Mucosa of rectum (tissue), 2 donors: ENCODE data around the gene KCNK15.

ENCODE experiments used
- H3K27ac ChIP-seq, 2 donors: one replicate each; pipeline ENCODE4 v1.7.0; 2013; ENCODE audit warnings: inconsistent platforms in 2 of 2, low read depth in 2 of 2, low read length in 2 of 2
- H3K27me3 ChIP-seq, 2 donors: one replicate each; pipeline ENCODE4 v1.7.0; 2013; ENCODE audit warnings: low read length in 2 of 2; ENCODE audit not compliant: control insufficient read depth in 2 of 2, insufficient read depth in 2 of 2
- H3K36me3 ChIP-seq, 2 donors: one replicate each; pipeline ENCODE4 v1.7.0; 2013; ENCODE audit warnings: low read length in 2 of 2; ENCODE audit not compliant: control insufficient read depth in 2 of 2, insufficient read depth in 2 of 2
- H3K4me1 ChIP-seq, 2 donors: one replicate each; pipeline ENCODE4 v1.7.0; 2013; ENCODE audit warnings: low read length in 2 of 2, mild to moderate bottlenecking in 1 of 2; ENCODE audit not compliant: control insufficient read depth in 2 of 2, insufficient read depth in 2 of 2
- H3K4me3 ChIP-seq, 2 donors: one replicate each; pipeline ENCODE4 v1.7.0; 2013; ENCODE audit warnings: low read length in 2 of 2
- H3K9ac ChIP-seq, 2 donors: one replicate each; pipeline ENCODE4 v1.7.0; 2013; ENCODE audit warnings: low read length in 2 of 2, low read depth in 1 of 2, mild to moderate bottlenecking in 1 of 2
- H3K9me3 ChIP-seq, 2 donors: one replicate each; pipeline ENCODE4 v1.7.0; 2013; ENCODE audit warnings: low read length in 2 of 2; ENCODE audit not compliant: control insufficient read depth in 2 of 2
- donor health status: healthy.
- donor health status: Normal muscosa, but diverticular disease.

Gene KCNK15

DNA sequence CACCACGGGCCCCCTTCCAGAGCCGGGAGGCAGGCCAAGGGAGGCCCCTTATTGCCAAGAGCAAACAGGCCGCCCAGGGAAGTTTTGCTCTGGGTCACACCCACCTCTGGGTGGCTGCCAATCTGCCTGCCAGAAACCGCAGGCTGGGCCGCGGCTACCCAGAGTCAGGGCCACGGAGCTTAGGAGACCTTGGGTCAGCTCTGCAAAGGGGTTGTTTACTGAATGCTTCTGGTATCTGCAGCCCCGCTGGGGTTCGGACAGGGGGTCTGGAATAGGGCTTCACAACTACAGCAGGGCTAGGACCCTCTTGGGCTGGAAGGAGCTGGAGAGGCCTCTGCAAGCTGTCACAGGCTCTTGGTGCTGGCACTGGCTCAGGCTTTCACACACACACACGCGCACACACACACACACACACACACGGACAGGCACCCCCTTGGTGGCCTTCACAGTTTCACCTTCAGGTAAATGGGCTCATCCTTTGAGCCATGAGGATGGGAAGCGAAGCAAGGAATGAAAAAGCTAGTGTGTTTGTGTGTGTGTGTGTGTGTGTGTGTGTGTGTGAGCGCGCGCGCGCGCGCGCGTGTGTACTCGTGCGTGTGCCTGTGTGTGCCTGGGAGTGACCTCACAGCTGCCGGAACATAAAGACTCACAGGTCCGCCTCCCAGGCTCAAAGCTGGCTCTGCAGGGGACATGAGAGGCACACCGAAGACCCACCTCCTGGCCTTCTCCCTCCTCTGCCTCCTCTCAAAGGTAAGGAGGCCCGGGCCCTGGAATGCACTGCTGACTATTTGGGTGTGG lies 30.8 kb upstream of the KCNK15 start, which contains the start of gene CCN5:
TSS of gene CCN5 (plus strand) at position 669 of the 798 bp plus-strand sequence. CDS start at position 691, 22 bp downstream.
- peak within 1 kb of the TSS; percentile 38 to 42 for H3K4me3 ChIP-seq
- H3K27me3 ChIP-seq, result peaks cover 0 to 3% of the 10 kb centered on the region in 2 donors
- H3K27ac ChIP-seq, result peak within 1 kb of the TSS; percentile 3 to 27
- H3K4me1 ChIP-seq, result peaks cover 11 to 13% of the 10 kb centered on the region in 2 donors
- H3K36me3 ChIP-seq, result no peaks in the 10 kb centered on the region
- H3K9me3 ChIP-seq, result no peaks in the 10 kb centered on the region
- H3K9ac ChIP-seq, result no peak within 1 kb of the TSS

DNA sequence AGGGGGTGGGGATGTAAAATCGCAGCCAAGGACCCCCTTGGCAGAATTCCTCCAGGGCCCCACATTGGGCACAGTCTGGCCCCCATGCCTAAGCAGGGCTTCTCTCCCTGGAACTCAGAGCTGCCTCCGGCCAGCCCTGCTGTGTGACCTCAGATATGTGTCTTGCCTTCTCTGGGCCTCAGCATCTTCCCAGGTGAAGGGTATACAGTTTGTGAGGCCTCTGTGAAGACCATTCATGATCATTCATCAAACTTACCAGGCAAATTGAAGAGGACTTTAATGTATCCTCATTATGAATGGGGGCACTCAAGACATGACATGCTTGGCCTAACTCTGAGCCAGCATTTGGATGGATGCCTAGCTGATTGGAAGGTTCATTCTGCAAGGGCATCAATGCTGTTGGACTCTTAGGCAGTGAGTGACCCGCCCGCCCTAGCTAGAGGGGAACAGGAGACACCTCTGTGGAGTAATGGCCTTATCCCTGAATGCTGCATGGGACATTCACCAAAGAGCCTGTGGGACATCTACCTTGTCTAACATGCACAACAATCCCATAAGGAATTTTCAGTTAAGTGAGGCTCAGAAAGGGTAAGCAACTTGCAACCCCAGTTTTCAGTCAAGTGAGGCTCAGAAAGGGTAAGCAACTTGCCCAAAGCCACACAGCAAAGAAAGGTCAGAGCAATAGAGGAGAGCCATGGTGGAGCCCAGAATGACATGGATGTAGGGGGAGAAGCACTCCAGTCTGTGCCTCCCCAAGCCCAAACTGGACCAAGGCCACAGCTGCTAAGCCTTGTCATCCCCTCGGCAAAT lies 30.0 kb upstream of the KCNK15 start:
- Histone ChIP-seq H3K27me3 (peaks cover 0 to 3% of the 10 kb centered on the region in 2 donors), H3K9ac (no peak overlapping the region), H3K4me3 (peak overlapping the region in 1 of 2 donors; percentile 42), H3K9me3 (no peaks in the 10 kb centered on the region), H3K36me3 (no peaks in the 10 kb centered on the region), H3K27ac (no peak overlapping the region), H3K4me1 (peaks cover 11 to 13% of the 10 kb centered on the region in 2 donors)

DNA sequence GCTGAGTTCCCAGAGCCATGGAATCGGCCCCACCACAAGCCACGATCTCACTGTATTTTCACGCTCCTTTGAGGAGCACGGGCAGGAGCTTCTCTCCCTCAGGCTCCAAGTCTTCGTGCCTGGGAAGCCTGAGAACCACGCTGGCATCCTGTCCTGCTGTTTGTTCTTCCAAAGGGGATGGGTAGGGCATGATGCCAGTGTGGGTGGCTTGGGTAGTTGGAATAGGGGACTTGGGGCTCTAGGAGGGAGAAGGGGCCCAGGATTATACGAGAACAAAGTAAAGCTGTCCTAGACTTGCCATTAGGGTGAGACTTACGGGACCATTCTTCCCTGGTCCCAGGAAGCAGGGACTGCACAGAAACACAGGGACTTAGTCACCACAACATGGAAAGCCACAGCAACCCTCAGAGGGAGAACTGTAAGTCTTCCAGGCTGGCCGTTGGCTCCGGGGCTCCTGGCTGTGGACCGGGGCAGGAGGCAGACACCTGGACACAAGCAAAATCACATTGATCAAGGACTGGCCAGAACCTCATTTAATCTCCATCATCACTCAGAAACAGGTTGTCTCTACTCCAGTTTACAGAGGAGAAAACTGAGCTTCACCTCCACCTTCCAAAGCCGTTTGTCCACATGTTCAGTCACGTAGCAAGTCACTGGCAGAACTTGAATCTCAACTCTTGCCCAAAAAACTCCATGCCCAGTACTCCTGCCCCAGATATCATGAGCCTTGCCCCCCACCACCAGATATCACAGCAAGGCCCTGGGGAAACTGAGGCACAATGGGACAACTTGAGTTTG lies 29.2 kb upstream of the KCNK15 start:
- Histone ChIP-seq H3K4me1 (peaks cover 11 to 13% of the 10 kb centered on the region in 2 donors), H3K9me3 (no peaks in the 10 kb centered on the region), H3K36me3 (no peaks in the 10 kb centered on the region), H3K9ac (no peak overlapping the region), H3K4me3 (no peak overlapping the region), H3K27ac (no peak overlapping the region), H3K27me3 (peaks cover 0 to 3% of the 10 kb centered on the region in 2 donors)

DNA sequence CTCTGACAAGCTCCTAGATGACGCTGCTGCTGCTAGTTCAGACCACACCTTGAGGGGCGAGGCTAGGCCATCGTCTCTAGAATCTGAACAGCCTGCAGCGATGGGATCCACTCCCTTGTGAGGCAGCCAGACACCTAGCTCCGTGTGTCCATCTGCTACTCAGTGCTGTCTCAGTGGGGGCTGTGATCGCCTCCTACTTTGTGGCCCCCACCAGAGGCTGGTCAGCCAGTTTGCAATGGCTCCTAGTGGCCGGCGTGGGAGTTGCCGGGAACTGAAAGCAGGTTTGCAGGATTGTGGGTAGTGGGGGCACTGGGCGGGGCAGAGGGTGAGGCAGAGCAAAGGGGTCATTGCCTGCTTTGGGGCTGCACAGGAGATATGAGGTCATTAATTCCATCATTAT lies 27.7 kb upstream of the KCNK15 start:
- peaks cover 0 to 3% of the 10 kb centered on the region in 2 donors for H3K27me3 ChIP-seq
- H3K9me3 ChIP-seq, result no peaks in the 10 kb centered on the region
- peaks cover 11 to 13% of the 10 kb centered on the region in 2 donors for H3K4me1 ChIP-seq
- no peak overlapping the region for H3K27ac ChIP-seq
- no peak overlapping the region for H3K4me3 ChIP-seq
- H3K9ac ChIP-seq, result no peak overlapping the region
- H3K36me3 ChIP-seq, result no peaks in the 10 kb centered on the region

- Histone ChIP-seq H3K9ac (no peak overlapping the region), H3K36me3 (no peaks in the 10 kb centered on the region), H3K4me1 (peaks cover 4 to 7% of the 10 kb centered on the region in 2 donors), H3K9me3 (no peaks in the 10 kb centered on the region), H3K4me3 (no peak overlapping the region), H3K27me3 (peaks cover 0 to 3% of the 10 kb centered on the region in 2 donors), H3K27ac (no peak overlapping the region)
Observed at GRCh38 chr20:44719841-44720240, 25.8 kb upstream of the KCNK15 start.

DNA sequence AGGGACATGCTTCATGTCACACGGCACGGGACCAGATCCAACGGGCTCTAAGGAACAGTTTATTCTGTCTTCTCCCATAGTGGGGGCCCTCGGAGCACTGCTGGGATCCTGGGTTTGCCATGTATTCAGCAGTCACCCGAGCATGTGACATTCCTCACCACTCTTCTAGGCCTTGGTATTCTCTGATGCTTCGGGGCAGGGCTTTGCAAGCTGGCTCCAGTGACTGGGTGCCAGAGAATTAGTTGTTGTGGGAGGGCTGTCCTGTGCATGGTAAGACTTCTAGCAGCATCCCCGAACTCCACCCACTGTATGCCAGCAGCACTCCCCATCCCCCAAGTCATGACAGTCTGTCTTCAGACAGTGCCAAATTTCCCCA lies 25.1 kb upstream of the KCNK15 start:
- Histone ChIP-seq H3K9ac (no peak overlapping the region), H3K27ac (no peak overlapping the region), H3K4me3 (no peak overlapping the region), H3K27me3 (peaks cover 0 to 3% of the 10 kb centered on the region in 2 donors), H3K4me1 (no peaks in the 10 kb centered on the region), H3K9me3 (no peaks in the 10 kb centered on the region), H3K36me3 (no peaks in the 10 kb centered on the region)

DNA sequence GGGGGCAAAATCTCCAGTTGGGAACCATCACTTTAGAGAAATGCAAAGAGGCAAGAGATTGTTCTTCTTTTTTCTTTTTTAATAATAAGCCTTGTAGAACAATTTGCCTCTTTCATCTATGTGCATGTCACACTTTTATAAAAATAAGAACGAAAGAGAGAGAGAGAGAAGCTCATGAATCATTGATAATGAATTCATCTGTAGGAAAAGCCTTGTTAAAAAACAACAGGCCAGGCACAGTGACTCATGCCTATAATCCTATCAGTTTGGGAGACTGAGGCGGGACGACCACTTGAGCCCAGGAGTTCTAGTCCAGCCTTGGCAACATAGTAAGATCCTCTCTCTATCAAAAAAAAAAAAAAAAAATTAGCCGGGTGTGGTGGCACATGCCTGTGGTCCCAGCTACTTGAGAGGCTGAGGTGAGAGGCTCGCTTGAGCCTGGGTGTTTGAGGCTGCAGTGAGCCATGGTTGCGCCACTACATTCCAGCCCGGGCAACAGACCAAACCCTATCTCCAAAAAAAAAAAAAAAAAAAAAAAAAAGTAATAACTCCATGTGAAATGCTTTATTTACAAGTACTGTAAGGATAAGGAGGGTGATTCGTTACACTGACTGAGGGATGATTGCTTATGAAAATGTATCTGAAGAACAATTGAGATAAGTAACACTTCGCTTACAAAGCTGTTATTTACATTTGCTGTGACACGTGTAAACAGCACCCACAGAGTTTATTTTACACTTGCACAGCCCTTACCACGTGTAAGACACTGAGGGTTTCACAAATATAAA lies 24.5 kb upstream of the KCNK15 start:
- no peak overlapping the region for H3K9ac ChIP-seq

DNA sequence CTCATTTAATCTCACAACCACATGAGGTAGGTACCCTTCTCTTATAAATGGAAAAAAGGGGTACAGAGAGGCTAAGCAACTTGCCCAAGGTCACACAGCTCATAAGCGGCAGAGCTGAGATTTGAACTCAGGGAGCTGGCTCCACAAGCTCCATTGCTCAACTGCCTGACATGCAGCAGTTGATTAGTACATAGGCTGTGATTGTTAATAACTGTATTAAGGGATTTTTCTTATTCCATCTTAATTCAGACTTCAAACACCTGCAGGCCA lies 23.9 kb upstream of the KCNK15 start:
- Histone ChIP-seq H3K27me3 (peaks cover 0 to 5% of the 10 kb centered on the region in 2 donors), H3K27ac (no peak overlapping the region), H3K4me3 (no peak overlapping the region), H3K36me3 (no peaks in the 10 kb centered on the region), H3K4me1 (no peaks in the 10 kb centered on the region), H3K9me3 (no peaks in the 10 kb centered on the region), H3K9ac (no peak overlapping the region)

More for the DNA sequence above, 24.5 kb upstream of the KCNK15 start:
- Histone ChIP-seq H3K36me3 (no peaks in the 10 kb centered on the region), H3K27me3 (peaks cover 0 to 5% of the 10 kb centered on the region in 2 donors), H3K9me3 (no peaks in the 10 kb centered on the region), H3K4me1 (no peaks in the 10 kb centered on the region), H3K4me3 (no peak overlapping the region), H3K27ac (no peak overlapping the region)

DNA sequence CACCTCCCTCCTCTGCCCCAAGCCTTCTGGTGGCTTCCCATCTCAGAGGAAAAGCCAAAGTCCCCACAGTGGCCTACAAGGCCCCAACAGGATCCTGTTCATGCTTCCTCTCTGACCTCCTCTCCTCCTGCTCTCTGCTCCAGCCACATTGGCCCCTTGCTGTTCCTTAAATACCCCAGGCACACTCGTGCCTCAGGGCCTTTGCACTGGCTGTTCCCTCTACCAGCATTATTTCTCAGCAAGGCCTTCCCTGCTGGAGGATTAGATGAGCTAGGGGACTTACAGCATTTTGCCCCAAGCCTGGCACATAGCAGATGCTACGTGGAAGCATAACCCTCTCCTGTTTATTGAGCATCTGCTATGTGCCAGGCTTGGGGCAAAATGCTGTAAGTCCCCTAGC lies 22.7 kb upstream of the KCNK15 start:
- Histone ChIP-seq H3K9me3 (no peaks in the 10 kb centered on the region), H3K27me3 (peaks cover 0 to 5% of the 10 kb centered on the region in 2 donors), H3K4me1 (no peaks in the 10 kb centered on the region), H3K4me3 (no peak overlapping the region), H3K36me3 (no peaks in the 10 kb centered on the region), H3K9ac (no peak overlapping the region), H3K27ac (no peak overlapping the region)
